H9 (cell line): ENCODE data around the gene TGFB3. TPM values are rescaled to one million over a fixed set of nuclear protein-coding genes. Genes with fewer than 3 reads are reported as not detected.

ENCODE experiments used
- DNase-seq: peaks from one replicate; pipeline ENCODE4 v3.0.0-alpha.2; 2017
- H2AFZ ChIP-seq: one replicate; pipeline ENCODE4 v1.6.1; 2013; ENCODE audit warnings: mild to moderate bottlenecking, low read length, control low read depth, moderate library complexity
- H2AK5ac ChIP-seq: 2 replicates; pipeline ENCODE4 v1.6.1; 2013; ENCODE audit warnings: low read length, control low read depth, mixed read lengths; ENCODE audit not compliant: insufficient read length
- H2BK120ac ChIP-seq: one replicate; pipeline ENCODE4 v1.6.1; 2013; ENCODE audit warnings: low read depth, mild to moderate bottlenecking, low read length, control low read depth, inconsistent platforms; ENCODE audit not compliant: poor library complexity, severe bottlenecking
- H2BK12ac ChIP-seq: 2 replicates; pipeline ENCODE4 v1.6.1; 2013; ENCODE audit warnings: low read length, control low read depth, mixed read lengths, low read depth; ENCODE audit not compliant: insufficient read length
- H2BK15ac ChIP-seq: 2 replicates; pipeline ENCODE4 v1.6.1; 2013; ENCODE audit warnings: low read depth, low read length, control low read depth
- H2BK20ac ChIP-seq: one replicate; pipeline ENCODE4 v1.6.1; 2013; ENCODE audit warnings: low read depth, mild to moderate bottlenecking, low read length, control low read depth, inconsistent platforms; ENCODE audit not compliant: poor library complexity, severe bottlenecking
- H2BK5ac ChIP-seq: 2 replicates; pipeline ENCODE4 v1.6.1; 2013; ENCODE audit warnings: low read length, control low read depth, mixed read lengths; ENCODE audit not compliant: insufficient read length
- H3K14ac ChIP-seq: 2 replicates; pipeline ENCODE4 v1.6.1; 2013; ENCODE audit warnings: low read length, control low read depth; ENCODE audit not compliant: insufficient read depth
- H3K18ac ChIP-seq: 2 replicates; pipeline ENCODE4 v1.6.1; 2013; ENCODE audit warnings: low read depth, mild to moderate bottlenecking, mixed read lengths, low read length, control low read depth; ENCODE audit not compliant: insufficient read length
- H3K23ac ChIP-seq: 2 replicates; pipeline ENCODE4 v1.6.1; 2013; ENCODE audit warnings: low read length, control low read depth, mixed read lengths, low read depth; ENCODE audit not compliant: insufficient read length
- H3K23me2 ChIP-seq: 2 replicates; pipeline ENCODE4 v1.6.1; 2013; ENCODE audit warnings: low read depth, mild to moderate bottlenecking, mixed read lengths, low read length, control low read depth; ENCODE audit not compliant: insufficient read length, poor library complexity, severe bottlenecking
- H3K27ac ChIP-seq: 2 replicates; pipeline ENCODE4 v1.5.1; 2013; ENCODE audit warnings: low read length, control low read depth, mixed read lengths, low read depth; ENCODE audit not compliant: insufficient read length
- H3K27me3 ChIP-seq: 2 replicates; pipeline ENCODE4 v1.6.1; 2013; ENCODE audit warnings: low read length, control low read depth, inconsistent platforms; ENCODE audit not compliant: insufficient read depth
- H3K4ac ChIP-seq: 2 replicates; pipeline ENCODE4 v1.6.1; 2013; ENCODE audit warnings: low read depth, mild to moderate bottlenecking, control low read depth, inconsistent platforms, low read length, moderate library complexity
- H3K4me1 ChIP-seq: 2 replicates; pipeline ENCODE4 v1.6.1; 2013; ENCODE audit warnings: low read length, control low read depth, inconsistent platforms; ENCODE audit not compliant: insufficient read depth
- H3K4me2 ChIP-seq: 2 replicates; pipeline ENCODE4 v1.6.1; 2013; ENCODE audit warnings: low read length, control low read depth, mixed read lengths; ENCODE audit not compliant: insufficient read length, insufficient read depth
- H3K56ac ChIP-seq: 2 replicates; pipeline ENCODE4 v1.6.1; 2013; ENCODE audit warnings: low read depth, mild to moderate bottlenecking, mixed read lengths, low read length, control low read depth; ENCODE audit not compliant: insufficient read length
- H3K79me1 ChIP-seq: 2 replicates; pipeline ENCODE4 v1.6.1; 2013; ENCODE audit warnings: low read depth, mild to moderate bottlenecking, moderate library complexity, low read length, control low read depth, inconsistent platforms; ENCODE audit not compliant: insufficient read depth, poor library complexity, severe bottlenecking
- H3K79me2 ChIP-seq: 2 replicates; pipeline ENCODE4 v1.6.1; 2013; ENCODE audit warnings: low read length, control low read depth, inconsistent platforms; ENCODE audit not compliant: insufficient read depth
- H3K9ac ChIP-seq: 2 replicates; pipeline ENCODE4 v1.6.1; 2013; ENCODE audit warnings: low read length, control low read depth, mixed read lengths; ENCODE audit not compliant: insufficient read length; ENCODE audit errors: extremely low read depth
- H3K9me3 ChIP-seq: one replicate; pipeline ENCODE4 v1.6.1; 2013; ENCODE audit warnings: low read depth, low read length, inconsistent platforms; ENCODE audit not compliant: control insufficient read depth
- H3T11ph ChIP-seq: one replicate; pipeline ENCODE4 v1.6.1; 2013; ENCODE audit warnings: mild to moderate bottlenecking, low read length, control low read depth, inconsistent platforms
- H4K20me1 ChIP-seq: one replicate; pipeline ENCODE4 v1.6.1; 2013; ENCODE audit not compliant: control insufficient read depth, insufficient read length, insufficient read depth
- H4K5ac ChIP-seq: 2 replicates; pipeline ENCODE4 v1.6.1; 2013; ENCODE audit warnings: low read depth, mild to moderate bottlenecking, mixed read lengths, low read length, control low read depth; ENCODE audit not compliant: insufficient read length
- H4K8ac ChIP-seq: replicated peaks from 2 replicates; pipeline ENCODE4 v1.6.1; 2013; ENCODE audit warnings: low read length, control low read depth, mixed read lengths, low read depth; ENCODE audit not compliant: insufficient read length
- H4K91ac ChIP-seq: 2 replicates; pipeline ENCODE4 v1.6.1; 2013; ENCODE audit warnings: low read depth, mild to moderate bottlenecking, moderate library complexity, mixed read lengths, low read length, control low read depth; ENCODE audit not compliant: insufficient read length
- H3K27ac Mint-ChIP-seq, 3 experiments: 2 replicates in 2 of 3; 3 replicates in 1 of 3; pipeline ENCODE4 v1.8.0; 2020 to 2021; ENCODE audit warnings: mixed read lengths in 3 of 3, mild to moderate bottlenecking in 1 of 3, moderate library complexity in 1 of 3
- H3K27me3 Mint-ChIP-seq: 2 replicates; pipeline ENCODE4 v1.8.0; 2021; ENCODE audit warnings: low read depth, mild to moderate bottlenecking, moderate library complexity, mixed read lengths
- H3K36me3 Mint-ChIP-seq, 3 experiments: 2 replicates in 2 of 3; 3 replicates in 1 of 3; pipeline ENCODE4 v1.8.0; 2020 to 2021; ENCODE audit warnings: low read depth in 3 of 3, mixed read lengths in 3 of 3; ENCODE audit not compliant: insufficient read depth in 1 of 3
- H3K4me1 Mint-ChIP-seq, 2 experiments: 2 replicates each; pipeline ENCODE4 v1.8.0; 2020; ENCODE audit warnings: mixed read lengths in 2 of 2
- H3K4me3 Mint-ChIP-seq, 2 experiments: 2 replicates in 1 of 2; 3 replicates in 1 of 2; pipeline ENCODE4 v1.8.0; 2020 to 2021; ENCODE audit warnings: mild to moderate bottlenecking in 2 of 2, mixed read lengths in 2 of 2, moderate library complexity in 1 of 2
- H3K9me3 Mint-ChIP-seq, 2 experiments: 2 replicates in 1 of 2; 3 replicates in 1 of 2; pipeline ENCODE4 v1.8.0; 2020; ENCODE audit warnings: mild to moderate bottlenecking in 2 of 2, mixed read lengths in 2 of 2, moderate library complexity in 1 of 2
- WGBS: extraction: QIAGEN DNeasy Blood & Tissue Kit; methylation state at CpG from one replicate; pipeline ENCODE4 v1.1.7; 2013; ENCODE audit warnings: missing lambda C conversion rate, low lambda C conversion rate, mixed read lengths; ENCODE audit not compliant: insufficient read length; ENCODE audit errors: extremely low coverage; 5-methylcytosine and 5-hydroxymethylcytosine counted together
- total RNA-seq: library from RNA; stranded (reverse); gene quantifications from 2 replicates; pipeline ENCODE4 v1.2.1, GENCODE V29; 2021
- TF ChIP-seq, protein P1 (sequence below): fragments of 200-600 bp; sonication (generic); conservative IDR thresholded peaks from 3 replicates; pipeline ENCODE4 v1.8.0; 2021; ENCODE audit warnings: antibody characterized with exemption, mild to moderate bottlenecking

TGFB3 gene
- total RNA-seq, 1 experiment from 2014 or later, result 0.37 TPM

DNA sequence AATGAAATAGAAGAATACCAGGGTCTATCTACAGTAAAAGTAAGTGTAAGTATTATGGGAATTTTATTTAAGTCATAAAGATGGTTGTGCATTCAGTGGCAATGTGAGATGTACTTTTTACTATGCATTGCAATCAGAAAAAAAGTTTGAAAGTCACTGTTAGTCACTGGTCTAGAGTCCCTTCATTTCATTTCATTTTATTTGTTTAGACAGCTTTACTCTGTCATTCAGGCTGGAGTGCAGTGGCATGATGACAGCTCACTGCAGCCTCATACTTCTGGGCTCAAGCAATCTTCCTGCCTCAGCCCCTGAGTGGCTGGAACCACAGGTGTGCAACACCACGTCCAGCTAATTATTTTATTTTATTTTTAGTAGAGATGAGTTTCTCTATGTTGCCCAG is 42.6 kb downstream of the TGFB3 start:
- no peak for DNase-seq

More for the DNA sequence above, 42.6 kb downstream of the TGFB3 start:
- no peak overlapping the region for H3K18ac ChIP-seq
- H2AK5ac ChIP-seq, result no peak overlapping the region
- H3K79me1 ChIP-seq, result no peaks in the 10 kb centered on the region
- no peaks in the 10 kb centered on the region for H3K9me3 ChIP-seq
- H3K56ac ChIP-seq, result no peak overlapping the region
- H3K27ac ChIP-seq, result no peak overlapping the region
- H2BK120ac ChIP-seq, result no peak overlapping the region
- no peaks in the 10 kb centered on the region for H3K79me2 ChIP-seq
- no peak overlapping the region for H2BK15ac ChIP-seq
- no peak overlapping the region for H3K23ac ChIP-seq
- WGBS, result no CpG with 5 or more reads among the region's 1 CpG
- no peaks in the 10 kb centered on the region for H4K20me1 ChIP-seq
- TF ChIP-seq, protein P1, sequence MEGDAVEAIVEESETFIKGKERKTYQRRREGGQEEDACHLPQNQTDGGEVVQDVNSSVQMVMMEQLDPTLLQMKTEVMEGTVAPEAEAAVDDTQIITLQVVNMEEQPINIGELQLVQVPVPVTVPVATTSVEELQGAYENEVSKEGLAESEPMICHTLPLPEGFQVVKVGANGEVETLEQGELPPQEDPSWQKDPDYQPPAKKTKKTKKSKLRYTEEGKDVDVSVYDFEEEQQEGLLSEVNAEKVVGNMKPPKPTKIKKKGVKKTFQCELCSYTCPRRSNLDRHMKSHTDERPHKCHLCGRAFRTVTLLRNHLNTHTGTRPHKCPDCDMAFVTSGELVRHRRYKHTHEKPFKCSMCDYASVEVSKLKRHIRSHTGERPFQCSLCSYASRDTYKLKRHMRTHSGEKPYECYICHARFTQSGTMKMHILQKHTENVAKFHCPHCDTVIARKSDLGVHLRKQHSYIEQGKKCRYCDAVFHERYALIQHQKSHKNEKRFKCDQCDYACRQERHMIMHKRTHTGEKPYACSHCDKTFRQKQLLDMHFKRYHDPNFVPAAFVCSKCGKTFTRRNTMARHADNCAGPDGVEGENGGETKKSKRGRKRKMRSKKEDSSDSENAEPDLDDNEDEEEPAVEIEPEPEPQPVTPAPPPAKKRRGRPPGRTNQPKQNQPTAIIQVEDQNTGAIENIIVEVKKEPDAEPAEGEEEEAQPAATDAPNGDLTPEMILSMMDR, result no peak
- no peaks in the 10 kb centered on the region for H3K27me3 ChIP-seq
- no peaks in the 10 kb centered on the region for H3K36me3 Mint-ChIP-seq
- no peak overlapping the region for H4K8ac ChIP-seq
- H2BK20ac ChIP-seq, result no peak overlapping the region
- H3K23me2 ChIP-seq, result no peaks in the 10 kb centered on the region
- peaks cover 11 to 13% of the 10 kb centered on the region in 2 experiments; a peak in 3 of 4 replicates for H3K4me1 Mint-ChIP-seq
- no peak overlapping the region for H3K9ac ChIP-seq
- no peaks in the 10 kb centered on the region for H3K4me1 ChIP-seq
- no peaks in the 10 kb centered on the region for H3K27me3 Mint-ChIP-seq
- H2BK5ac ChIP-seq, result no peak overlapping the region
- H4K91ac ChIP-seq, result no peak overlapping the region
- no peak overlapping the region for H2BK12ac ChIP-seq
- H3T11ph ChIP-seq, result no peak overlapping the region
- H2AFZ ChIP-seq, result no peak overlapping the region
- H3K4me3 Mint-ChIP-seq, result no peak overlapping the region
- H3K4me2 ChIP-seq, result no peak overlapping the region
- H3K9me3 Mint-ChIP-seq, result no peaks in the 10 kb centered on the region
- H3K27ac Mint-ChIP-seq, result no peak overlapping the region
- H3K4ac ChIP-seq, result no peak overlapping the region
- H3K14ac ChIP-seq, result no peak overlapping the region
- H4K5ac ChIP-seq, result no peak overlapping the region
